H1 (cell line): Measurements from ENCODE around the gene HIGD2A. TPM values are rescaled to one million over a fixed set of nuclear protein-coding genes. Genes with fewer than 3 reads are reported as not detected.

ENCODE experiments used
- polyA plus RNA-seq, 7 experiments: library from polyadenylated mRNA; depleted of rRNA in 3 of 7; stranded (reverse) in 5 of 7; unstranded in 2 of 7; fragments of >200 nt in 5 of 7; fragments of 200-250 nt in 2 of 7; gene quantifications; 1 replicate in 5 of 7; 2 replicates in 1 of 7; 4 replicates in 1 of 7; pipeline versions ENCODE4 v1.2.1 to v1.2.3, GENCODE V29; 2011 to 2013; ENCODE audit warnings: missing spikeins in 2 of 7, mixed read lengths in 2 of 7
- total RNA-seq: library from RNA; stranded (reverse); fragmentation: NEBNext Ultra II Directional; extraction: Animal tissue kit (Norgen Biotek cat#: 25700); gene quantifications from 2 replicates; pipeline ENCODE4 v1.2.1, GENCODE V29; 2021
- TF ChIP-seq, protein P1 (sequence below): fragments of 300-600 bp; sonication (generic); IDR thresholded peaks from 2 replicates; pipeline ENCODE4 v1.7.1; 2012; ENCODE audit warnings: low read length, moderate library complexity, mild to moderate bottlenecking, inconsistent platforms; ENCODE audit not compliant: insufficient replicate concordance

Gene HIGD2A
- total and polyA plus RNA-seq, 2 of the 8 experiments (the other 6 are each of a cell fraction or from before 2014, with no cell fraction given): 95.5 to 264 TPM

DNA sequence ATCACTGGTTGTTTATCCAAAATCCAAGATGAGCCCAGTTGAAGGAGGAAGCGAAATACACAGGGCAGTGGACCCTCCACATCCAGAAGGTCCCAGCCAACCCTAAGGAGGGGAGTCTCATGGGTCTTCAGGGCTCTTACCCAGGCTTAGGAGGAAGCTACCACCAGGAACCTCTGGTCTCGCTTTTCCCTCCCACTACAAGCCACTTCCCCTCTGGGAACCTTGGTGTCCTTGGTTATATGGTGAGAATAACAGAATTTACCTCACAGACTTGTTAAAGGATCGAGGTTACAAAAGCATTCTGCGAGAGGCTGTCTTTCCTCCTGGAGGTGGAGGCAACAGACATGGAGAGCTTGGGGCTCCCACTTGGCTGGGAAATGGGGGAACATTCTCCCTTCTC lies 3.4 kb downstream of the HIGD2A start (continued):
- TF ChIP-seq, protein P1, sequence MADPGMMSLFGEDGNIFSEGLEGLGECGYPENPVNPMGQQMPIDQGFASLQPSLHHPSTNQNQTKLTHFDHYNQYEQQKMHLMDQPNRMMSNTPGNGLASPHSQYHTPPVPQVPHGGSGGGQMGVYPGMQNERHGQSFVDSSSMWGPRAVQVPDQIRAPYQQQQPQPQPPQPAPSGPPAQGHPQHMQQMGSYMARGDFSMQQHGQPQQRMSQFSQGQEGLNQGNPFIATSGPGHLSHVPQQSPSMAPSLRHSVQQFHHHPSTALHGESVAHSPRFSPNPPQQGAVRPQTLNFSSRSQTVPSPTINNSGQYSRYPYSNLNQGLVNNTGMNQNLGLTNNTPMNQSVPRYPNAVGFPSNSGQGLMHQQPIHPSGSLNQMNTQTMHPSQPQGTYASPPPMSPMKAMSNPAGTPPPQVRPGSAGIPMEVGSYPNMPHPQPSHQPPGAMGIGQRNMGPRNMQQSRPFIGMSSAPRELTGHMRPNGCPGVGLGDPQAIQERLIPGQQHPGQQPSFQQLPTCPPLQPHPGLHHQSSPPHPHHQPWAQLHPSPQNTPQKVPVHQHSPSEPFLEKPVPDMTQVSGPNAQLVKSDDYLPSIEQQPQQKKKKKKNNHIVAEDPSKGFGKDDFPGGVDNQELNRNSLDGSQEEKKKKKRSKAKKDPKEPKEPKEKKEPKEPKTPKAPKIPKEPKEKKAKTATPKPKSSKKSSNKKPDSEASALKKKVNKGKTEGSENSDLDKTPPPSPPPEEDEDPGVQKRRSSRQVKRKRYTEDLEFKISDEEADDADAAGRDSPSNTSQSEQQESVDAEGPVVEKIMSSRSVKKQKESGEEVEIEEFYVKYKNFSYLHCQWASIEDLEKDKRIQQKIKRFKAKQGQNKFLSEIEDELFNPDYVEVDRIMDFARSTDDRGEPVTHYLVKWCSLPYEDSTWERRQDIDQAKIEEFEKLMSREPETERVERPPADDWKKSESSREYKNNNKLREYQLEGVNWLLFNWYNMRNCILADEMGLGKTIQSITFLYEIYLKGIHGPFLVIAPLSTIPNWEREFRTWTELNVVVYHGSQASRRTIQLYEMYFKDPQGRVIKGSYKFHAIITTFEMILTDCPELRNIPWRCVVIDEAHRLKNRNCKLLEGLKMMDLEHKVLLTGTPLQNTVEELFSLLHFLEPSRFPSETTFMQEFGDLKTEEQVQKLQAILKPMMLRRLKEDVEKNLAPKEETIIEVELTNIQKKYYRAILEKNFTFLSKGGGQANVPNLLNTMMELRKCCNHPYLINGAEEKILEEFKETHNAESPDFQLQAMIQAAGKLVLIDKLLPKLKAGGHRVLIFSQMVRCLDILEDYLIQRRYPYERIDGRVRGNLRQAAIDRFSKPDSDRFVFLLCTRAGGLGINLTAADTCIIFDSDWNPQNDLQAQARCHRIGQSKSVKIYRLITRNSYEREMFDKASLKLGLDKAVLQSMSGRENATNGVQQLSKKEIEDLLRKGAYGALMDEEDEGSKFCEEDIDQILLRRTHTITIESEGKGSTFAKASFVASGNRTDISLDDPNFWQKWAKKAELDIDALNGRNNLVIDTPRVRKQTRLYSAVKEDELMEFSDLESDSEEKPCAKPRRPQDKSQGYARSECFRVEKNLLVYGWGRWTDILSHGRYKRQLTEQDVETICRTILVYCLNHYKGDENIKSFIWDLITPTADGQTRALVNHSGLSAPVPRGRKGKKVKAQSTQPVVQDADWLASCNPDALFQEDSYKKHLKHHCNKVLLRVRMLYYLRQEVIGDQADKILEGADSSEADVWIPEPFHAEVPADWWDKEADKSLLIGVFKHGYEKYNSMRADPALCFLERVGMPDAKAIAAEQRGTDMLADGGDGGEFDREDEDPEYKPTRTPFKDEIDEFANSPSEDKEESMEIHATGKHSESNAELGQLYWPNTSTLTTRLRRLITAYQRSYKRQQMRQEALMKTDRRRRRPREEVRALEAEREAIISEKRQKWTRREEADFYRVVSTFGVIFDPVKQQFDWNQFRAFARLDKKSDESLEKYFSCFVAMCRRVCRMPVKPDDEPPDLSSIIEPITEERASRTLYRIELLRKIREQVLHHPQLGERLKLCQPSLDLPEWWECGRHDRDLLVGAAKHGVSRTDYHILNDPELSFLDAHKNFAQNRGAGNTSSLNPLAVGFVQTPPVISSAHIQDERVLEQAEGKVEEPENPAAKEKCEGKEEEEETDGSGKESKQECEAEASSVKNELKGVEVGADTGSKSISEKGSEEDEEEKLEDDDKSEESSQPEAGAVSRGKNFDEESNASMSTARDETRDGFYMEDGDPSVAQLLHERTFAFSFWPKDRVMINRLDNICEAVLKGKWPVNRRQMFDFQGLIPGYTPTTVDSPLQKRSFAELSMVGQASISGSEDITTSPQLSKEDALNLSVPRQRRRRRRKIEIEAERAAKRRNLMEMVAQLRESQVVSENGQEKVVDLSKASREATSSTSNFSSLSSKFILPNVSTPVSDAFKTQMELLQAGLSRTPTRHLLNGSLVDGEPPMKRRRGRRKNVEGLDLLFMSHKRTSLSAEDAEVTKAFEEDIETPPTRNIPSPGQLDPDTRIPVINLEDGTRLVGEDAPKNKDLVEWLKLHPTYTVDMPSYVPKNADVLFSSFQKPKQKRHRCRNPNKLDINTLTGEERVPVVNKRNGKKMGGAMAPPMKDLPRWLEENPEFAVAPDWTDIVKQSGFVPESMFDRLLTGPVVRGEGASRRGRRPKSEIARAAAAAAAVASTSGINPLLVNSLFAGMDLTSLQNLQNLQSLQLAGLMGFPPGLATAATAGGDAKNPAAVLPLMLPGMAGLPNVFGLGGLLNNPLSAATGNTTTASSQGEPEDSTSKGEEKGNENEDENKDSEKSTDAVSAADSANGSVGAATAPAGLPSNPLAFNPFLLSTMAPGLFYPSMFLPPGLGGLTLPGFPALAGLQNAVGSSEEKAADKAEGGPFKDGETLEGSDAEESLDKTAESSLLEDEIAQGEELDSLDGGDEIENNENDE: no peak
- TF ChIP-seq, all 59 proteins: peak for 0
